Liver (tissue), 3 donors: Measurements from ENCODE around the gene SCN10A.

ENCODE experiments used
- EGR1 ChIP-seq, 2 donors: IDR thresholded peaks; 2 replicates each; pipeline ENCODE4 v1.6.1; 2016 to 2018; ENCODE audit warnings: antibody characterized with exemption in 2 of 2, low read depth in 2 of 2
- GABPA ChIP-seq, 2 donors: IDR thresholded peaks in 1 of 2; conservative IDR thresholded peaks in 1 of 2; 2 replicates each; pipeline ENCODE4 v1.6.1; 2016; ENCODE audit warnings: antibody characterized with exemption in 2 of 2, mild to moderate bottlenecking in 1 of 2, moderate library complexity in 1 of 2
- JUND ChIP-seq, 2 donors: IDR thresholded peaks; 2 replicates each; pipeline ENCODE4 v1.6.1; 2016; ENCODE audit warnings: antibody characterized with exemption in 2 of 2
- NR2F2 ChIP-seq: IDR thresholded peaks from 2 replicates; pipeline ENCODE4 v1.6.1; 2016; ENCODE audit warnings: antibody characterized with exemption
- RAD21 ChIP-seq, 2 donors: IDR thresholded peaks; 2 replicates each; pipeline ENCODE4 v1.6.1; 2016; ENCODE audit warnings: antibody characterized with exemption in 2 of 2, mild to moderate bottlenecking in 2 of 2
- RXRA ChIP-seq, 2 donors: IDR thresholded peaks; 2 replicates each; pipeline ENCODE4 v1.6.1; 2017 to 2018; ENCODE audit warnings: antibody characterized with exemption in 2 of 2, mild to moderate bottlenecking in 1 of 2
- SP1 ChIP-seq: IDR thresholded peaks from 2 replicates; pipeline ENCODE4 v1.6.1; 2018; ENCODE audit warnings: antibody characterized with exemption, mild to moderate bottlenecking
- TAF1 ChIP-seq: conservative IDR thresholded peaks from 2 replicates; pipeline ENCODE4 v1.6.1; 2016; ENCODE audit warnings: antibody characterized with exemption, mild to moderate bottlenecking
- YY1 ChIP-seq: IDR thresholded peaks from 2 replicates; pipeline ENCODE4 v1.6.1; 2016; ENCODE audit warnings: antibody characterized with exemption, mild to moderate bottlenecking
- TF ChIP-seq, protein P1 (sequence below): fragments of 150-350 bp; IDR thresholded peaks from 2 replicates; pipeline ENCODE4 v1.5.1; 2017; ENCODE audit warnings: improper control_type of control experiment, low read depth, low read length; ENCODE audit not compliant: missing input control
- TF ChIP-seq, protein P2 (sequence below): IDR thresholded peaks from 2 replicates; pipeline ENCODE4 v1.6.1; 2016; ENCODE audit warnings: antibody characterized with exemption, mild to moderate bottlenecking
- TF ChIP-seq, protein P3 (sequence below): IDR thresholded peaks from 2 replicates; pipeline ENCODE4 v1.6.1; 2016; ENCODE audit warnings: antibody characterized with exemption
- TF ChIP-seq, protein P4 (sequence below): IDR thresholded peaks from 2 replicates; pipeline ENCODE4 v1.6.1; 2016; ENCODE audit warnings: antibody characterized with exemption
- TF ChIP-seq, protein P5 (sequence below): IDR thresholded peaks from 2 replicates; pipeline ENCODE4 v1.6.1; 2016; ENCODE audit warnings: antibody characterized with exemption
- donor health status: healthy.
- donor health status: healthy.

DNA sequence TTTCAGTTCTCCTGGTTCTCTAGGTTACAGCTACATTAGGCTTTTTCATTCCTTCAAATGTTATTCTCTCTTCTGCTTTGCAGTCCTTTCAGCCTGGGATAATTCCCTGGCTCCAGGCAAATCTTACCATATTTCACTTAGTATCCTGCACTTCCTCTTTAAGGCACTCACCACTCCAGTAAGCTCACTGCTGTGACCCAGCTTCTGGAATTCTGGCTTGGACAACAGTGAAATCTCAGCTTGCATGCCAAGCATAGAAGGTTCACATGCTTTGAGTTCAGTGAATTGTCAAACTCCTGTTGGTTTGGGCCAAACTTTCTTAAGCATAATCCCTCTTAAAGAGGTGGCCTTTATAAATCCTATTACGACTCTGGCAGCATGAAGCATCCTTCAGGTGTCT, 69.4 kb downstream of the SCN10A start:
- TF ChIP-seq, protein P1, sequence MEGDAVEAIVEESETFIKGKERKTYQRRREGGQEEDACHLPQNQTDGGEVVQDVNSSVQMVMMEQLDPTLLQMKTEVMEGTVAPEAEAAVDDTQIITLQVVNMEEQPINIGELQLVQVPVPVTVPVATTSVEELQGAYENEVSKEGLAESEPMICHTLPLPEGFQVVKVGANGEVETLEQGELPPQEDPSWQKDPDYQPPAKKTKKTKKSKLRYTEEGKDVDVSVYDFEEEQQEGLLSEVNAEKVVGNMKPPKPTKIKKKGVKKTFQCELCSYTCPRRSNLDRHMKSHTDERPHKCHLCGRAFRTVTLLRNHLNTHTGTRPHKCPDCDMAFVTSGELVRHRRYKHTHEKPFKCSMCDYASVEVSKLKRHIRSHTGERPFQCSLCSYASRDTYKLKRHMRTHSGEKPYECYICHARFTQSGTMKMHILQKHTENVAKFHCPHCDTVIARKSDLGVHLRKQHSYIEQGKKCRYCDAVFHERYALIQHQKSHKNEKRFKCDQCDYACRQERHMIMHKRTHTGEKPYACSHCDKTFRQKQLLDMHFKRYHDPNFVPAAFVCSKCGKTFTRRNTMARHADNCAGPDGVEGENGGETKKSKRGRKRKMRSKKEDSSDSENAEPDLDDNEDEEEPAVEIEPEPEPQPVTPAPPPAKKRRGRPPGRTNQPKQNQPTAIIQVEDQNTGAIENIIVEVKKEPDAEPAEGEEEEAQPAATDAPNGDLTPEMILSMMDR = no peak
- TF ChIP-seq, protein P2, sequence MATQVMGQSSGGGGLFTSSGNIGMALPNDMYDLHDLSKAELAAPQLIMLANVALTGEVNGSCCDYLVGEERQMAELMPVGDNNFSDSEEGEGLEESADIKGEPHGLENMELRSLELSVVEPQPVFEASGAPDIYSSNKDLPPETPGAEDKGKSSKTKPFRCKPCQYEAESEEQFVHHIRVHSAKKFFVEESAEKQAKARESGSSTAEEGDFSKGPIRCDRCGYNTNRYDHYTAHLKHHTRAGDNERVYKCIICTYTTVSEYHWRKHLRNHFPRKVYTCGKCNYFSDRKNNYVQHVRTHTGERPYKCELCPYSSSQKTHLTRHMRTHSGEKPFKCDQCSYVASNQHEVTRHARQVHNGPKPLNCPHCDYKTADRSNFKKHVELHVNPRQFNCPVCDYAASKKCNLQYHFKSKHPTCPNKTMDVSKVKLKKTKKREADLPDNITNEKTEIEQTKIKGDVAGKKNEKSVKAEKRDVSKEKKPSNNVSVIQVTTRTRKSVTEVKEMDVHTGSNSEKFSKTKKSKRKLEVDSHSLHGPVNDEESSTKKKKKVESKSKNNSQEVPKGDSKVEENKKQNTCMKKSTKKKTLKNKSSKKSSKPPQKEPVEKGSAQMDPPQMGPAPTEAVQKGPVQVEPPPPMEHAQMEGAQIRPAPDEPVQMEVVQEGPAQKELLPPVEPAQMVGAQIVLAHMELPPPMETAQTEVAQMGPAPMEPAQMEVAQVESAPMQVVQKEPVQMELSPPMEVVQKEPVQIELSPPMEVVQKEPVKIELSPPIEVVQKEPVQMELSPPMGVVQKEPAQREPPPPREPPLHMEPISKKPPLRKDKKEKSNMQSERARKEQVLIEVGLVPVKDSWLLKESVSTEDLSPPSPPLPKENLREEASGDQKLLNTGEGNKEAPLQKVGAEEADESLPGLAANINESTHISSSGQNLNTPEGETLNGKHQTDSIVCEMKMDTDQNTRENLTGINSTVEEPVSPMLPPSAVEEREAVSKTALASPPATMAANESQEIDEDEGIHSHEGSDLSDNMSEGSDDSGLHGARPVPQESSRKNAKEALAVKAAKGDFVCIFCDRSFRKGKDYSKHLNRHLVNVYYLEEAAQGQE = no peak
- TF ChIP-seq EGR1 (IDR thresholded peaks at IDR 0.05; ENCODE audit: low read depth in 2 of 2) = no peak
- no peak for TF ChIP-seq TAF1
- no peak for TF ChIP-seq YY1
- TF ChIP-seq, protein P3, sequence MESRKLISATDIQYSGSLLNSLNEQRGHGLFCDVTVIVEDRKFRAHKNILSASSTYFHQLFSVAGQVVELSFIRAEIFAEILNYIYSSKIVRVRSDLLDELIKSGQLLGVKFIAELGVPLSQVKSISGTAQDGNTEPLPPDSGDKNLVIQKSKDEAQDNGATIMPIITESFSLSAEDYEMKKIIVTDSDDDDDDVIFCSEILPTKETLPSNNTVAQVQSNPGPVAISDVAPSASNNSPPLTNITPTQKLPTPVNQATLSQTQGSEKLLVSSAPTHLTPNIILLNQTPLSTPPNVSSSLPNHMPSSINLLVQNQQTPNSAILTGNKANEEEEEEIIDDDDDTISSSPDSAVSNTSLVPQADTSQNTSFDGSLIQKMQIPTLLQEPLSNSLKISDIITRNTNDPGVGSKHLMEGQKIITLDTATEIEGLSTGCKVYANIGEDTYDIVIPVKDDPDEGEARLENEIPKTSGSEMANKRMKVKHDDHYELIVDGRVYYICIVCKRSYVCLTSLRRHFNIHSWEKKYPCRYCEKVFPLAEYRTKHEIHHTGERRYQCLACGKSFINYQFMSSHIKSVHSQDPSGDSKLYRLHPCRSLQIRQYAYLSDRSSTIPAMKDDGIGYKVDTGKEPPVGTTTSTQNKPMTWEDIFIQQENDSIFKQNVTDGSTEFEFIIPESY = no peak
- TF ChIP-seq, protein P4, sequence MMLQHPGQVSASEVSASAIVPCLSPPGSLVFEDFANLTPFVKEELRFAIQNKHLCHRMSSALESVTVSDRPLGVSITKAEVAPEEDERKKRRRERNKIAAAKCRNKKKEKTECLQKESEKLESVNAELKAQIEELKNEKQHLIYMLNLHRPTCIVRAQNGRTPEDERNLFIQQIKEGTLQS = no peak
- no peak for TF ChIP-seq SP1
- TF ChIP-seq RAD21 (IDR thresholded peaks at IDR 0.05) = no peak
- TF ChIP-seq JUND (IDR thresholded peaks at IDR 0.05) = no peak
- no peak for TF ChIP-seq RXRA (IDR thresholded peaks at IDR 0.05)
- TF ChIP-seq NR2F2 = no peak
- no peak for TF ChIP-seq GABPA (IDR thresholded peaks at IDR 0.05 in 1 of 2, conservative IDR thresholded peaks at IDR 0.05 in 1 of 2)
- TF ChIP-seq, protein P5, sequence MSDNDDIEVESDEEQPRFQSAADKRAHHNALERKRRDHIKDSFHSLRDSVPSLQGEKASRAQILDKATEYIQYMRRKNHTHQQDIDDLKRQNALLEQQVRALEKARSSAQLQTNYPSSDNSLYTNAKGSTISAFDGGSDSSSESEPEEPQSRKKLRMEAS = no peak
